ENCODE measurements around the gene ZNF592. TPM values are rescaled to one million over a fixed set of nuclear protein-coding genes. Genes with fewer than 3 reads are reported as not detected.

ZNF592 gene
- total RNA-seq, 1 experiment from 2014 or later: 34.6 TPM

DNA sequence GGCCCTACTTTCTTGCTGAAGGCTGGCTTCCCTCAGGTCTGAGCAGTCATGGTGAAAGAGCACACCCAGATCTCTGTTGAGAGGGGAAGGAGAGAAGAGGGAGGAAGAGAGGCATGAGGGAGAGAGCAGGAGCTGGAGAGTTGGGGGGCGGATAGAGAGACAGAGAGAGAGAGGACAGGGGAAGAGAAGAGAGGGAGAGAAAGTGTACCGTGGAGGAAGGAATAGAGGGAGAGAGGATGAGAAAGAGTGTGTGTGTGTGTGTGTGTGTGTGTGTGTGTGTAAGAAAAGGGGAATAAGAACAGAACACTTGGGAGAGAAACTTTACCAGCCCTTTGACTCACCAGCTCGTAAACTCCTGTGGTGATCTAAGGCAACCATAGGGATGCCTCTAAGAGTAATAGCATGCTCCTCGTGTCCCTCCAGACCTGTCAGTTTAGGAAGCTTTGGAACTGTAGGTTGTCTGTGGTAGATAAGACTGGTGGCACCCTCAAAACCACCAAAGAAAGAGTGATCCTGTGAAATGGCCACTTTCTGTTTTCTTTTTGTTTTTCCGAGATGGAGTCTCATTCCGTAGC, 18.2 kb downstream of the ZNF592 start:
- H3K27me3 ChIP-seq (ENCODE audit: insufficient read depth, low read length): no peaks in the 10 kb centered on the region
- no peak overlapping the region for H3K9ac ChIP-seq (ENCODE audit: extremely low read depth, insufficient read length, low read length)
- H2BK5ac ChIP-seq (ENCODE audit: insufficient read length, low read length): no peak overlapping the region
- WGBS (ENCODE audit: extremely low coverage, insufficient read length, low lambda C conversion rate): no CpG with 5 or more reads among the region's 6 CpGs
- Mint-ChIP-seq H3K4me1 (peaks cover 0 to 4% of the 10 kb centered on the region in 2 experiments; a peak in 2 of 4 replicates), H3K9me3 (no peaks in the 10 kb centered on the region), H3K36me3 (ENCODE audit: insufficient read depth in 1 of 3, low read depth in 3 of 3) (peaks cover 5 to 43% (median 23%) of the 10 kb centered on the region in 3 experiments; a peak in 6 of 7 replicates), H3K4me3 (no peak overlapping the region), H3K27ac (peak overlapping the region in 2 of 3 experiments; percentile 1 to 55; a peak in 2 of 7 replicates), H3K27me3 (ENCODE audit: low read depth) (no peaks in the 10 kb centered on the region)
- no peak overlapping the region for H4K91ac ChIP-seq (ENCODE audit: insufficient read length, low read depth, low read length)
- no peak overlapping the region for H3K27ac ChIP-seq (ENCODE audit: insufficient read length, low read depth, low read length)
- TF ChIP-seq, protein P1, sequence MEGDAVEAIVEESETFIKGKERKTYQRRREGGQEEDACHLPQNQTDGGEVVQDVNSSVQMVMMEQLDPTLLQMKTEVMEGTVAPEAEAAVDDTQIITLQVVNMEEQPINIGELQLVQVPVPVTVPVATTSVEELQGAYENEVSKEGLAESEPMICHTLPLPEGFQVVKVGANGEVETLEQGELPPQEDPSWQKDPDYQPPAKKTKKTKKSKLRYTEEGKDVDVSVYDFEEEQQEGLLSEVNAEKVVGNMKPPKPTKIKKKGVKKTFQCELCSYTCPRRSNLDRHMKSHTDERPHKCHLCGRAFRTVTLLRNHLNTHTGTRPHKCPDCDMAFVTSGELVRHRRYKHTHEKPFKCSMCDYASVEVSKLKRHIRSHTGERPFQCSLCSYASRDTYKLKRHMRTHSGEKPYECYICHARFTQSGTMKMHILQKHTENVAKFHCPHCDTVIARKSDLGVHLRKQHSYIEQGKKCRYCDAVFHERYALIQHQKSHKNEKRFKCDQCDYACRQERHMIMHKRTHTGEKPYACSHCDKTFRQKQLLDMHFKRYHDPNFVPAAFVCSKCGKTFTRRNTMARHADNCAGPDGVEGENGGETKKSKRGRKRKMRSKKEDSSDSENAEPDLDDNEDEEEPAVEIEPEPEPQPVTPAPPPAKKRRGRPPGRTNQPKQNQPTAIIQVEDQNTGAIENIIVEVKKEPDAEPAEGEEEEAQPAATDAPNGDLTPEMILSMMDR (conservative IDR thresholded peaks at IDR 0.05): no peak
- H4K8ac ChIP-seq (replicated peaks; ENCODE audit: insufficient read length, low read depth, low read length): no peak overlapping the region
- H3K23me2 ChIP-seq (ENCODE audit: insufficient read length, low read depth, low read length, poor library complexity, severe bottlenecking): no peaks in the 10 kb centered on the region
- H3K23ac ChIP-seq (ENCODE audit: insufficient read length, low read depth, low read length): no peak overlapping the region
- no peak overlapping the region for H2BK12ac ChIP-seq (ENCODE audit: insufficient read length, low read depth, low read length)
- H4K20me1 ChIP-seq (ENCODE audit: control insufficient read depth, insufficient read depth, insufficient read length): no peaks in the 10 kb centered on the region
- H3K79me2 ChIP-seq (ENCODE audit: insufficient read depth, low read length): peaks cover 7% of the 10 kb centered on the region
- H3K79me1 ChIP-seq (ENCODE audit: insufficient read depth, low read depth, low read length, poor library complexity, severe bottlenecking): peaks cover 5% of the 10 kb centered on the region
- H2BK15ac ChIP-seq (ENCODE audit: low read depth, low read length): no peak overlapping the region
- H2BK20ac ChIP-seq (ENCODE audit: low read depth, low read length, poor library complexity, severe bottlenecking): no peak overlapping the region
- no peak overlapping the region for H3K18ac ChIP-seq (ENCODE audit: insufficient read length, low read depth, low read length)
- no peak overlapping the region for H4K5ac ChIP-seq (ENCODE audit: insufficient read length, low read depth, low read length)
- H3K9me3 ChIP-seq (ENCODE audit: control insufficient read depth, low read depth, low read length): no peaks in the 10 kb centered on the region
- no peak overlapping the region for H2AK5ac ChIP-seq (ENCODE audit: insufficient read length, low read length)
- H2BK120ac ChIP-seq (ENCODE audit: low read depth, low read length, poor library complexity, severe bottlenecking): no peak overlapping the region
- no peak overlapping the region for H3K4ac ChIP-seq (ENCODE audit: low read depth, low read length)
- H3K56ac ChIP-seq (ENCODE audit: insufficient read length, low read depth, low read length): no peak overlapping the region
- no peaks in the 10 kb centered on the region for H3K4me1 ChIP-seq (ENCODE audit: insufficient read depth, low read length)
- no peak overlapping the region for H2AFZ ChIP-seq (ENCODE audit: low read length)
- H3T11ph ChIP-seq (ENCODE audit: low read length): no peak overlapping the region
- DNase-seq: no peak
- no peak overlapping the region for H3K4me2 ChIP-seq (ENCODE audit: insufficient read depth, insufficient read length, low read length)
- no peak overlapping the region for H3K14ac ChIP-seq (ENCODE audit: insufficient read depth, low read length)

All from H9 (cell line).